Pancreas (tissue), 10 donors: ENCODE data around the gene METTL2B. TPM values are rescaled to one million over a fixed set of nuclear protein-coding genes. Genes with fewer than 3 reads are reported as not detected.
A peak's percentile ranks its signal among the peaks of the same experiment; 100 is the strongest.
"Not testable (repeated sequence)": the region's sequence is repeated elsewhere in the genome, so short reads cannot be mapped to it uniquely, and the experiment has no call there.

Experiments
- ATAC-seq, 4 donors: fragments of 200-7000 bp; cut with Tn5 transposase; one replicate each; pipeline versions ENCODE4 v1.8.0 to v1.9.1; 2020; ENCODE audit warnings: mild to moderate bottlenecking in 4 of 4, moderate library complexity in 4 of 4
- DNase-seq, 6 donors: peaks; one replicate each; pipeline ENCODE4 v3.0.0-alpha.2; 2020
- FAIRE-seq: peaks from 2 replicates; lab custom pipeline; 2012; peaks lifted over from hg19 to GRCh38; lab: Jason Lieb, UNC
- H3K27ac ChIP-seq, 4 donors: fragments of 200-600 bp; sonication (generic); 1 replicate in 3 of 4; 2 replicates in 1 of 4; pipeline versions ENCODE4 v1.5.0 to v1.8.0; 2020
- H3K27me3 ChIP-seq, 4 donors: fragments of 200-600 bp; one replicate each; pipeline ENCODE4 v1.8.0; 2021
- H3K36me3 ChIP-seq, 3 donors: fragments of 200-600 bp; sonication (generic) in 1 of 3; one replicate each; pipeline versions ENCODE4 v1.5.0 to v1.8.0; 2020 to 2021
- H3K4me1 ChIP-seq, 3 donors: fragments of 200-600 bp; one replicate each; pipeline ENCODE4 v1.8.0; 2021
- H3K4me3 ChIP-seq, 4 donors: fragments of 200-600 bp; sonication (generic) in 2 of 4; one replicate each; pipeline versions ENCODE4 v1.5.0 to v1.8.0; 2020 to 2021
- H3K9me3 ChIP-seq, 4 donors: fragments of 200-600 bp; one replicate each; pipeline ENCODE4 v1.8.0; 2021
- CTCF ChIP-seq, 4 donors: fragments of 200-600 bp; sonication (generic) in 3 of 4; IDR thresholded peaks; one replicate each; pipeline versions ENCODE4 v1.5.0 to v1.8.0; 2021; ENCODE audit warnings: antibody characterized with exemption in 4 of 4
- WGBS, 2 donors: extraction: QIAGEN DNeasy Blood & Tissue Kit; methylation state at CpG; one replicate each; pipeline ENCODE4 v1.1.7; 2013; 5-methylcytosine and 5-hydroxymethylcytosine counted together
- intact Hi-C, 3 donors: fragments of 100-400 bp; cut with DNase I; formaldehyde crosslinking; loops; one replicate each; pipeline versions ENCODE4 v1.11.1 to v1.14.2; 2022
- polyA plus RNA-seq, 2 donors: library from polyadenylated mRNA; stranded (reverse); fragments of 200-250 nt; gene quantifications; one replicate each; pipeline ENCODE4 v1.2.3, GENCODE V29; 2013
- total RNA-seq, 6 donors: library from RNA; stranded (reverse); fragmentation: NEBNext Ultra II Directional in 4 of 6; extraction: Animal tissue kit (Norgen Biotek cat#: 25700) in 4 of 6; gene quantifications; one replicate each; pipeline versions ENCODE4 v1.2.1 to v1.2.4, GENCODE V29; 2021 to 2023
- donor health status: healthy with polysubstance abuse.
- donor health status: DM: no; HTN: no; CAD: no; lungs with moderate emphysema.
- donor health status: DM: no; HTN: no; CAD: no.
- donor health status: control.
- donor health status: control.
- donor health status: Bipolar disorder and iron deficiency.
- donor health status: DM: yes; HTN: yes; CAD: no.
- donor health status: DM: no; HTN: no; CAD: no.
- donor health status: DM: no; HTN: no; CAD: no.
- donor health status: DM: yes; HTN: yes; CAD: no.

Gene METTL2B
- total and polyA plus RNA-seq, 8 donors: 6.2 to 12.6 (median 10.0) TPM

GRCh38 chr7:128529191-128529590 lies 52.6 kb downstream of the METTL2B start:
- H3K27me3 ChIP-seq, ATAC-seq, FAIRE-seq, intact Hi-C loops, DNase-seq, H3K9me3 ChIP-seq, H3K36me3 ChIP-seq, H3K27ac ChIP-seq, H3K4me3 ChIP-seq: not testable (repeated sequence)
- WGBS, 2 donors: 96 to 97% methylated on average over 16 of the region's 16 CpGs
- peaks cover 0 to 10% (median 9%) of the 10 kb centered on the region in 3 donors for H3K4me1 ChIP-seq

GRCh38 chr7:128530121-128530854 lies 53.7 kb downstream of the METTL2B start:
- H3K9me3 ChIP-seq, H3K36me3 ChIP-seq, intact Hi-C loops, H3K27me3 ChIP-seq, FAIRE-seq: not testable (repeated sequence)
- WGBS, 2 donors: 2 to 9% methylated on average over 20 to 50 of the region's 50 CpGs
- Histone ChIP-seq H3K4me1 (peaks cover 0 to 10% (median 9%) of the 10 kb centered on the region in 3 donors), H3K4me3 (peak overlapping the region; percentile 55 to 84 (median 76)), H3K27ac (peak overlapping the region; percentile 79 to 98 (median 95))
- ATAC-seq: peak; percentile 5 to 23 (median 8)
- peak in 4 of 6 donors; percentile 34 to 66 (median 50) for DNase-seq

- no peaks in the 10 kb centered on the region for H3K9me3 ChIP-seq
- H3K27ac ChIP-seq: peak overlapping the region; percentile 79 to 98 (median 95)
- H3K4me1 ChIP-seq: peaks cover 0 to 10% (median 9%) of the 10 kb centered on the region in 3 donors
- intact Hi-C loops: no loop called here
- no peak for TF ChIP-seq CTCF (IDR thresholded peaks at IDR 0.05)
- no peak for FAIRE-seq
- H3K36me3 ChIP-seq: no peaks in the 10 kb centered on the region
- WGBS, 2 donors: 1% methylated on average over 18 to 38 of the region's 38 CpGs
- H3K4me3 ChIP-seq: peak overlapping the region; percentile 55 to 84 (median 76)
- no peak for DNase-seq
- ATAC-seq: no peak
- H3K27me3 ChIP-seq: no peaks in the 10 kb centered on the region
Measured at GRCh38 chr7:128530855-128531104, 54.2 kb downstream of the METTL2B start.

DNA sequence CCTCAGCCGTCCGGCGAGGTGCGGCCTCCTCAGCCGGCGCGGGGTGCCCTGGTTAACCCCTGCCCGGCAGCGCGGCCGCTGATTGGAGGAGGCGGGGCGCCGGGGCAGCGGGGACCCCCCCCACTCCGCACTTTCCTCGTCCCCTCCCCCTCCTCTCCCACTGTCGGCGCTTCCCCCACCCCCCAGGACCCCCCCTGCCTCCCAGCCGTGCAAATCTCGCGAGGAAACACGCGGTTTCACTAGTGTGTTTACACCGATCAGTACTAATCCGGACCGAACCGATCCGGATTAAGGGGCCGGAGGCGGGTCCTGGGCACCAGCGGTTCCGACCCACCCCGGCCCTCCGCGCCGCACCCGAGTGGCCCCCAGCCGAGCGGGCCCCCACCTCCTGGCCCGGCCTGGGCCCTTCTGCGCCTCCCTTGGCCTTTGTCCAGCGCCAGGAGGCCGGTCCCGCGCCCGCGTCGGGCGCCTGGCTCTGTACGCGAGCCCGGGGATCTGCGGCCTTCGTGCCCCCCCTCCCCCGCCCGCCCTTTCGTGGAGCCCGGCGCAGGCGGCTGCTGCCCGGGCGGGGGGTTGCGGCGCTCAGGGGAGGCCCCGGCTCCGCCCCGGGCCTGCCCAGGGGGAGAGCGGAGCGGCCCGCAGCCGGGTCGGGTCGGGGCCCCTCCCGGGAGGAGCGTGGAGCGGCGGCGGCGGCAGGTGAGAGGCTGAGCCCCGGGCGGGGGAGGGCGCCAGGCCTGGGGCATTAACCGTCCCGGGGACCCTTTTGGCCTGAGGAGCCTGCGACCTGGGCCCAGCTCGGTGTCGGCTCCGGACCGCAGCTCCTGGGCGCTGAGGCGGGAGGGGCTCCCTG lies 54.8 kb downstream of the METTL2B start:
- H3K9me3 ChIP-seq, intact Hi-C loops, H3K27me3 ChIP-seq, H3K36me3 ChIP-seq, FAIRE-seq: not testable (repeated sequence)
- Histone ChIP-seq H3K4me3 (peak overlapping the region; percentile 55 to 84 (median 76)), H3K27ac (peak overlapping the region; percentile 79 to 98 (median 95)), H3K4me1 (peaks cover 0 to 10% (median 9%) of the 10 kb centered on the region in 3 donors)
- 0% methylated on average over 43 to 92 of the region's 92 CpGs for WGBS, 2 donors
- ATAC-seq (peak; percentile 83 to 90 (median 86)), DNase-seq (peak; percentile 77 to 92 (median 86))

DNA sequence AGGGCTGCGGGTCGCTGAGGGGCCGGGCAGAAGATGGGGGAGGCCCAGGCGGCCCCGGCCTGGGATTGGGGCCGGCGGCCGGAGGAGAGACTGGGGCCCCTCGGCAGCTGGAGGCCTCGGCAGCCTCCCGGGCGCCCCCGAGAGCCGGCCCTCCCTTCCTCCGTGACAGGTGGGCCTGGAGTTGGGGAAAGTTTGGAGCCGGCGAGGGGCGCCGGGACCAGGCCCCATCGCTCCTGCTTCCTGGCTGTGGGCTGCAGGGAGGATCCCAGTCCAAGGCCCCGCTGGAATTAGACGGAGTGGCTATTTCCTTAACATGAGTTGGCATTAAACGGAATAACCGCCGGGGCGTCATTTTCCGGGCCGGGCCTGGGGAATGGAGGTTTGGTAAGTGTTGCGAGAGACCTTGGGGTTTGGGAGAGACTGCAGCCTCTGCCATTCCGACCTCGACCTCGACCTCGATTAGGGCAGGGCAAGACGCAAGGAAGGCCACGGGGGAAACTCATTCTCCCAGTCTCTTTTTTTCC lies 55.5 kb downstream of the METTL2B start:
- H3K36me3 ChIP-seq, H3K27me3 ChIP-seq, intact Hi-C loops, FAIRE-seq, H3K9me3 ChIP-seq: not testable (repeated sequence)
- H3K4me1 ChIP-seq: peaks cover 0 to 10% (median 9%) of the 10 kb centered on the region in 3 donors
- 0 to 1% methylated on average over 20 to 31 of the region's 35 CpGs for WGBS, 2 donors
- ATAC-seq (peak; percentile 14 to 46 (median 38)), DNase-seq (peak; percentile 32 to 77 (median 50))
- peak overlapping the region; percentile 55 to 84 (median 76) for H3K4me3 ChIP-seq
- H3K27ac ChIP-seq: peak overlapping the region; percentile 79 to 98 (median 95)

GRCh38 chr7:128532956-128533355 lies 56.4 kb downstream of the METTL2B start:
- ATAC-seq, DNase-seq, intact Hi-C loops, FAIRE-seq, H3K9me3 ChIP-seq, H3K36me3 ChIP-seq, H3K27me3 ChIP-seq: not testable (repeated sequence)
- WGBS, 2 donors: 2 to 17% methylated on average over 1 of the region's 1 CpG
- H3K4me3 ChIP-seq: peak overlapping the region in 2 of 4 donors; percentile 9 to 72
- H3K4me1 ChIP-seq: peaks cover 0 to 10% (median 9%) of the 10 kb centered on the region in 3 donors
- peak overlapping the region in 1 of 4 donors; percentile 97 for H3K27ac ChIP-seq

- H3K27ac ChIP-seq, H3K9me3 ChIP-seq, H3K36me3 ChIP-seq, DNase-seq, FAIRE-seq, H3K4me3 ChIP-seq, H3K27me3 ChIP-seq, intact Hi-C loops: not testable (repeated sequence)
- H3K4me1 ChIP-seq: peaks cover 0 to 10% (median 9%) of the 10 kb centered on the region in 3 donors
- peak; percentile 56 to 83 (median 76) for ATAC-seq
- 45 to 63% methylated on average over 7 of the region's 7 CpGs for WGBS, 2 donors
Measured at GRCh38 chr7:128537410-128537809, 60.9 kb downstream of the METTL2B start.

DNA sequence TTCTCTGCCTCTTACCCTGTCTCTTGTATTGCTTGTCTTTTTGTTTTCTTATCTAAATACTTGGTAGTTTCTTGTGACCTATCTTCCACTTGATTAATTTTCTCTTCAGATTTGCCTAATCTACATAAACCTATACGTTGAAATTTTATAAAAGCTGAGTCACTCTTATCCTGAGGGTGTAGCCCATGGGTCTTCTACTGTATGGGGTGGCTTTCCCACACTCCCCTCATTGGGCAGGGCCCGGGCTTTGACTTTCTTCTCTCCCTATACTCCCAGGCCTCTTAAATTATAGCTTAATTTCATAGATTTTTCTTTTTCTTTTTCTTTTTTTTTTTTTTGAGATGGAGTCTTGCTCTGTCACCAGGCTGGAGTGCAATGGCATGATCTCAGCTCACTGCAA lies 66.0 kb downstream of the METTL2B start:
- 73 to 77% methylated on average over 2 of the region's 2 CpGs for WGBS, 2 donors

DNA sequence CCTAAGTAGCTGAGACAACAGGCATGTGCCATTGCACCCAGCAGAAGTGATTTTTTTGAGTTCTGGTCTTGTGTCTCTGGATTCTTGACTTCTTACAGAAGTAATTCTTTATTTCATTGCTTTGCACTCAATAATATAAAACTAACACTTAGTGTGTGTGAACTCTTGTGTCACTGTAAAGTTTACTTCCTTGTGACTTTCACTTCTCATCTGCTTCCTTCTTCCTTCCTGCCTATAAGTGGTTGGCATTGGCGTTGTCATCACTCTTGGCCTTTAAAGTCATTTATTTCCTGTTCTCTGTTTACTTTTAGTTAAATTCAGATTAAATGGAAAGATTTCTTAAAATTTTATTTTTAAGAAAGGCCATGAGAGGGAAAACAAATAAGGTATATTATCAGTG lies 66.8 kb downstream of the METTL2B start:
- peak in 1 of 4 donors; percentile 43 for ATAC-seq
- 63 to 77% methylated on average over 1 of the region's 1 CpG for WGBS, 2 donors
- H3K27me3 ChIP-seq, H3K9me3 ChIP-seq, H3K4me1 ChIP-seq, H3K36me3 ChIP-seq, DNase-seq, FAIRE-seq, intact Hi-C loops, H3K4me3 ChIP-seq, H3K27ac ChIP-seq: not testable (repeated sequence)

More for the DNA sequence above, 66.0 kb downstream of the METTL2B start:
- H3K4me3 ChIP-seq, H3K27ac ChIP-seq, intact Hi-C loops, H3K27me3 ChIP-seq, H3K36me3 ChIP-seq, H3K9me3 ChIP-seq, FAIRE-seq, H3K4me1 ChIP-seq, DNase-seq, ATAC-seq: not testable (repeated sequence)

- ATAC-seq, H3K36me3 ChIP-seq, intact Hi-C loops, H3K4me3 ChIP-seq, H3K27me3 ChIP-seq, H3K4me1 ChIP-seq, H3K27ac ChIP-seq, DNase-seq, H3K9me3 ChIP-seq, FAIRE-seq: not testable (repeated sequence)
- WGBS, 2 donors: 95 to 96% methylated on average over 9 of the region's 9 CpGs
Measured at GRCh38 chr7:128546319-128546851, 69.8 kb downstream of the METTL2B start.
